ENCODE data around the gene MAST4. TPM values are rescaled to one million over a fixed set of nuclear protein-coding genes. Genes with fewer than 3 reads are reported as not detected.

MAST4 gene
- total and polyA plus RNA-seq, 2 of the 4 experiments (the other 2 are of a cell fraction) = 4.8 to 6.8 TPM

DNA sequence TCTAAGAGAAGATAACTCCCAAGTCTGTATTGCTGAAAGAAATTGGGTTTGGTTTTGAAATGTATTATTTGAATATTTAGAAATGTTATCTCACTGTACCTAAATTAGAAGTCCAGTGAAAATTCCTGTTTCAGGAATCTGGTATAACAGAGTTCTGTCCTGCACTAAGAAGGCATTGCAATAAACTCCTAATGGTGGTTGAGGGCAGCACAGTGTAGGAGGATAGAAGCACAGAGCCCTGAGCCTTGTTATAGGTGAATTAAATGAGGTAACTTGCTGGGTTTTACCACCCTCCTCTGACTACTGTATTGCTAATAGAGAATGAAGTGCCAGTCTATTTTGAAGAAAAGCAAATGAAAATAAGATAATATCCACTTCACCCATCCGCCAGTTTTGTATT, 457.0 kb downstream of the MAST4 start:
- Histone ChIP-seq H3K27ac (ENCODE audit: insufficient read depth, low read length) (no peak overlapping the region), H3K4me2 (ENCODE audit: low read depth, low read length) (no peak overlapping the region), H2AK5ac (ENCODE audit: low read depth, low read length) (no peak overlapping the region; the same call in 1 of the 2 replicates), H3K9ac (ENCODE audit: low read depth, low read length) (no peak overlapping the region), H2BK20ac (ENCODE audit: low read depth, low read length) (no peak overlapping the region), H3K4ac (ENCODE audit: low read depth, low read length) (no peak overlapping the region), H4K8ac (ENCODE audit: low read depth in 2 of 2, low read length in 2 of 2) (no peak overlapping the region), H2AK9ac (replicated peaks; ENCODE audit: low read depth, low read length, poor library complexity) (no peak overlapping the region), H3K56ac (ENCODE audit: extremely low read depth, insufficient read depth, low read length) (no peak overlapping the region), H3K36me3 (ENCODE audit: control insufficient read depth, insufficient read depth, low read length) (no peaks in the 10 kb centered on the region), H2BK120ac (ENCODE audit: low read depth, low read length) (no peak overlapping the region), H3K9me1 (ENCODE audit: insufficient read depth, low read length) (peaks cover 5% of the 10 kb centered on the region; the same call in 1 of the 2 replicates), H2BK15ac (ENCODE audit: low read depth, low read length) (no peak overlapping the region), H3K4me1 (ENCODE audit: control insufficient read depth, insufficient read depth, low read length) (peaks cover 2% of the 10 kb centered on the region; the same call in 1 of the 2 replicates), H3K18ac (ENCODE audit: low read depth, low read length) (no peak overlapping the region), H2AFZ (replicated peaks; ENCODE audit: low read length, poor library complexity) (no peak overlapping the region), H2BK5ac (ENCODE audit: low read depth, low read length, poor library complexity, severe bottlenecking) (no peak overlapping the region), H3K79me1 (ENCODE audit: low read depth in 1 of 2, low read length in 2 of 2) (peaks cover 10 to 19% of the 10 kb centered on the region in 2 experiments; a peak in 2 of 4 replicates), H4K5ac (ENCODE audit: low read depth, low read length) (no peak overlapping the region), H4K91ac (ENCODE audit: insufficient read depth, low read depth, low read length) (no peak overlapping the region), H3K14ac (replicated peaks; ENCODE audit: low read depth, low read length) (no peak overlapping the region), H3K4me3 (ENCODE audit: insufficient read depth, low read depth, low read length) (no peak overlapping the region), H4K20me1 (ENCODE audit: insufficient read depth, low read length) (no peaks in the 10 kb centered on the region), H3K9me3 (ENCODE audit: control insufficient read depth, insufficient read depth, low read length) (no peaks in the 10 kb centered on the region), H3K27me3 (ENCODE audit: control insufficient read depth, insufficient read depth, low read length) (no peaks in the 10 kb centered on the region), H3K23ac (ENCODE audit: low read depth, low read length) (no peak overlapping the region)
- no peak for DNase-seq
- dilution Hi-C loops (cut with HindIII; ENCODE audit: low sequenced_read_pairs, unreplicated experiment) = no loop called here
- WGBS, 2 experiments (ENCODE audit: extremely low coverage in 2 of 2, insufficient read length in 1 of 2) = no CpG with 5 or more reads among the region's 1 CpG
- TF ChIP-seq SMC3 (IDR thresholded peaks at IDR 0.05; ENCODE audit: low read depth, low read length) (no peak), RCOR1 (IDR thresholded peaks at IDR 0.05; ENCODE audit: insufficient replicate concordance, low read length) (no peak), RAD21 (IDR thresholded peaks at IDR 0.05; ENCODE audit: low read length) (no peak), CHD1 (IDR thresholded peaks at IDR 0.05; ENCODE audit: low read depth, low read length) (no peak), RFX5 (IDR thresholded peaks at IDR 0.05; ENCODE audit: low read depth, low read length) (no peak), POLR2A (IDR thresholded peaks at IDR 0.05; ENCODE audit: low read depth, low read length) (no peak), FOS (IDR thresholded peaks at IDR 0.05; ENCODE audit: low read depth, low read length) (no peak), NFE2L2 (IDR thresholded peaks at IDR 0.05; ENCODE audit: low read depth, low read length) (no peak), CEBPB (IDR thresholded peaks at IDR 0.05; ENCODE audit: low read depth, low read length) (no peak), BHLHE40 (IDR thresholded peaks at IDR 0.05; ENCODE audit: low read depth, low read length) (no peak), MXI1 (IDR thresholded peaks at IDR 0.05; ENCODE audit: borderline replicate concordance, low read depth, low read length) (no peak), MAZ (IDR thresholded peaks at IDR 0.05; ENCODE audit: borderline replicate concordance, low read depth, low read length) (no peak)
- TF ChIP-seq, protein P1, sequence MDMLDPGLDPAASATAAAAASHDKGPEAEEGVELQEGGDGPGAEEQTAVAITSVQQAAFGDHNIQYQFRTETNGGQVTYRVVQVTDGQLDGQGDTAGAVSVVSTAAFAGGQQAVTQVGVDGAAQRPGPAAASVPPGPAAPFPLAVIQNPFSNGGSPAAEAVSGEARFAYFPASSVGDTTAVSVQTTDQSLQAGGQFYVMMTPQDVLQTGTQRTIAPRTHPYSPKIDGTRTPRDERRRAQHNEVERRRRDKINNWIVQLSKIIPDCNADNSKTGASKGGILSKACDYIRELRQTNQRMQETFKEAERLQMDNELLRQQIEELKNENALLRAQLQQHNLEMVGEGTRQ (IDR thresholded peaks at IDR 0.05; ENCODE audit: low read depth, low read length) = no peak
- ChIA-PET CTCF (no interaction called here), POLR2A (ENCODE audit: unreplicated experiment) (no interaction called here)
- in situ Hi-C loops (cut with MboI; ENCODE audit: low sequenced_read_pairs) = no loop called here
- no peak; the same call in 1 of the 2 replicates for ATAC-seq (ENCODE audit: low read depth)
- intact Hi-C loops (cut with micrococcal nuclease) = no loop called here
- BruUV-seq (replicated peaks) = no TSS peak

Data from IMR-90 (cell line).